Tibial artery (tissue), 4 donors: Measurements from ENCODE around the gene GANAB.
A peak's percentile ranks its signal among the peaks of the same experiment; 100 is the strongest.
"Not testable (repeated sequence)": the region's sequence is repeated elsewhere in the genome, so short reads cannot be mapped to it uniquely, and the experiment has no call there.

Experiments
- DNase-seq, 2 donors: peaks; one replicate each; pipeline ENCODE4 v3.0.0-alpha.2; 2019
- H3K27ac ChIP-seq, 2 donors: fragments of 200-600 bp; sonication (generic) in 1 of 2; 1 replicate in 1 of 2; 2 replicates in 1 of 2; pipeline ENCODE4 v1.5.1; 2018 to 2019; ENCODE audit warnings: mild to moderate bottlenecking in 1 of 2
- H3K27me3 ChIP-seq, 2 donors: fragments of 200-600 bp; sonication (generic) in 1 of 2; one replicate each; pipeline versions ENCODE4 v1.5.1 to v1.6.0; 2016 to 2019
- H3K36me3 ChIP-seq, 3 donors: fragments of 200-600 bp; sonication (generic) in 2 of 3; one replicate each; pipeline ENCODE4 v1.5.1; 2016 to 2019; ENCODE audit warnings: mild to moderate bottlenecking in 2 of 3
- H3K4me1 ChIP-seq, 4 donors: fragments of 200-600 bp; sonication (generic) in 2 of 4; 1 replicate in 3 of 4; 2 replicates in 1 of 4; pipeline ENCODE4 v1.5.1; 2016 to 2019
- H3K4me3 ChIP-seq, 2 donors: fragments of 200-600 bp; sonication (generic) in 1 of 2; 1 replicate in 1 of 2; 2 replicates in 1 of 2; pipeline ENCODE4 v1.5.1; 2018 to 2019; ENCODE audit warnings: mild to moderate bottlenecking in 2 of 2
- H3K9me3 ChIP-seq, 3 donors: fragments of 200-600 bp; sonication (generic) in 1 of 3; one replicate each; pipeline ENCODE4 v1.5.1; 2016 to 2019
- CTCF ChIP-seq, 2 experiments: fragments of 200-600 bp in 1 of 2; fragments of 450-650 bp in 1 of 2; IDR thresholded peaks; one replicate each; pipeline ENCODE4 v1.5.1; 2017 to 2019; ENCODE audit warnings: antibody characterized with exemption in 2 of 2, mild to moderate bottlenecking in 1 of 2, moderate library complexity in 1 of 2
- intact Hi-C: fragments of 100-400 bp; cut with DNase I; formaldehyde crosslinking; loops from one replicate; pipeline ENCODE4 v1.15.0; 2023; ENCODE audit warnings: low total_unique reads

The GANAB gene

GRCh38 chr11:62677714-62678113 is 31.3 kb upstream of the GANAB start:
- DNase-seq, result no peak
- H3K27me3 ChIP-seq, result no peaks in the 10 kb centered on the region
- H3K27ac ChIP-seq, result peak overlapping the region; percentile 86 to 93
- peaks cover 0 to 41% (median 26%) of the 10 kb centered on the region in 4 donors for H3K4me1 ChIP-seq
- TF ChIP-seq CTCF (IDR thresholded peaks at IDR 0.05), result no peak
- intact Hi-C loops, result no loop called here
- peaks cover 19 to 41% (median 21%) of the 10 kb centered on the region in 3 donors for H3K36me3 ChIP-seq
- H3K4me3 ChIP-seq, result peak overlapping the region; percentile 91 to 97
- no peaks in the 10 kb centered on the region for H3K9me3 ChIP-seq

- no peak for DNase-seq
- Histone ChIP-seq H3K4me3 (no peak overlapping the region), H3K9me3 (no peaks in the 10 kb centered on the region), H3K4me1 (peaks cover 0 to 45% (median 30%) of the 10 kb centered on the region in 4 donors), H3K27me3 (no peaks in the 10 kb centered on the region), H3K36me3 (peaks cover 19 to 41% (median 21%) of the 10 kb centered on the region in 3 donors), H3K27ac (no peak overlapping the region)
- intact Hi-C loops, result no loop called here
- TF ChIP-seq CTCF (IDR thresholded peaks at IDR 0.05), result no peak
Observed at GRCh38 chr11:62677156-62677555, 30.7 kb upstream of the GANAB start.

- peaks cover 19 to 41% (median 21%) of the 10 kb centered on the region in 3 donors for H3K36me3 ChIP-seq
- no peak for TF ChIP-seq CTCF (IDR thresholded peaks at IDR 0.05)
- intact Hi-C loops, result no loop called here
- no peaks in the 10 kb centered on the region for H3K27me3 ChIP-seq
- H3K4me1 ChIP-seq, result peaks cover 0 to 45% (median 32%) of the 10 kb centered on the region in 4 donors
- no peak for DNase-seq
- H3K27ac ChIP-seq, result no peak overlapping the region
- H3K9me3 ChIP-seq, result no peaks in the 10 kb centered on the region
- no peak overlapping the region for H3K4me3 ChIP-seq
Observed at GRCh38 chr11:62676698-62677097, 30.3 kb upstream of the GANAB start.

GRCh38 chr11:62675415-62675814 is 29.0 kb upstream of the GANAB start:
- DNase-seq, intact Hi-C loops, H3K4me3 ChIP-seq, H3K27ac ChIP-seq, H3K9me3 ChIP-seq, H3K27me3 ChIP-seq: not testable (repeated sequence)
- peaks cover 19 to 41% (median 21%) of the 10 kb centered on the region in 3 donors for H3K36me3 ChIP-seq
- H3K4me1 ChIP-seq, result peaks cover 0 to 51% (median 37%) of the 10 kb centered on the region in 4 donors

- H3K27ac ChIP-seq, result peak overlapping the region in 1 of 2 donors; percentile 94
- peaks cover 19 to 41% (median 21%) of the 10 kb centered on the region in 3 donors for H3K36me3 ChIP-seq
- no peaks in the 10 kb centered on the region for H3K27me3 ChIP-seq
- no peaks in the 10 kb centered on the region for H3K9me3 ChIP-seq
- intact Hi-C loops, result no loop called here
- peaks cover 0 to 45% (median 34%) of the 10 kb centered on the region in 4 donors for H3K4me1 ChIP-seq
- peak overlapping the region in 1 of 2 donors; percentile 92 for H3K4me3 ChIP-seq
- DNase-seq, result no peak
- TF ChIP-seq CTCF (IDR thresholded peaks at IDR 0.05), result no peak
Observed at GRCh38 chr11:62673196-62673525, 26.7 kb upstream of the GANAB start.

- intact Hi-C loops, result no loop called here
- Histone ChIP-seq H3K4me1 (peaks cover under 1 to 45% (median 34%) of the 10 kb centered on the region in 4 donors), H3K27ac (peak within 1 kb of the TSS; percentile 92 to 94), H3K27me3 (no peaks in the 10 kb centered on the region), H3K36me3 (peaks cover 10 to 38% (median 13%) of the 10 kb centered on the region in 3 donors), H3K9me3 (no peaks in the 10 kb centered on the region), H3K4me3 (peak within 1 kb of the TSS; percentile 58 to 92)
- peak; percentile 75 to 83 for DNase-seq
- TF ChIP-seq CTCF (IDR thresholded peaks at IDR 0.05), result no peak
Observed at GRCh38 chr11:62671608-62672389, 25.4 kb upstream of the GANAB start, which contains the start of the genes LBHD1 and UQCC3. Gene LBHD1, minus strand, starts transcription at chr11:62672267. Its CDS starts 2,236 bp downstream, at chr11:62670031. Gene UQCC3, plus strand, starts transcription at chr11:62671673. Its CDS starts 73 bp downstream, at chr11:62671746.
